ENCODE data around the gene PDGFB.
A peak's percentile ranks its signal among the peaks of the same experiment; 100 is the strongest.

PDGFB gene

GRCh38 chr22:39253435-39254070 is 8.8 kb upstream of the PDGFB start:
- DNase-seq = peak; percentile 51

GRCh38 chr22:39252461-39253434 is 8.0 kb upstream of the PDGFB start:
- no peak for DNase-seq

- no peak for DNase-seq
Observed at GRCh38 chr22:39251762-39252460, 7.1 kb upstream of the PDGFB start.

- DNase-seq = no peak
Observed at GRCh38 chr22:39250838-39251237, 6.1 kb upstream of the PDGFB start.

- DNase-seq = no peak
Observed at GRCh38 chr22:39250131-39250530, 5.3 kb upstream of the PDGFB start.

- no peak for DNase-seq
Observed at GRCh38 chr22:39249086-39249704, 4.4 kb upstream of the PDGFB start.

- DNase-seq = no peak
Observed at GRCh38 chr22:39248254-39248653, 3.5 kb upstream of the PDGFB start.

- DNase-seq = no peak
Observed at GRCh38 chr22:39247361-39247760, 2.6 kb upstream of the PDGFB start.

- no peak for DNase-seq
Observed at GRCh38 chr22:39246690-39247332, 2.0 kb upstream of the PDGFB start.

GRCh38 chr22:39246217-39246616 is 1.4 kb upstream of the PDGFB start:
- no peak for DNase-seq

- no peak for DNase-seq
Observed at GRCh38 chr22:39245130-39246039, 603 bp upstream of the PDGFB start.

GRCh38 chr22:39244136-39244495 is 666 bp downstream of the PDGFB start:
- DNase-seq = no peak

- DNase-seq = no peak
Observed at GRCh38 chr22:39243439-39244135, 1.2 kb downstream of the PDGFB start.

GRCh38 chr22:39242595-39243438 is 2.0 kb downstream of the PDGFB start:
- peak; percentile 27 for DNase-seq

- no peak for DNase-seq
Observed at GRCh38 chr22:39241794-39242594, 2.8 kb downstream of the PDGFB start.

GRCh38 chr22:39240831-39241793 is 3.7 kb downstream of the PDGFB start:
- DNase-seq = no peak

GRCh38 chr22:39239561-39240423 is 5.0 kb downstream of the PDGFB start:
- peak; percentile 71 for DNase-seq

All from NCI-H345 (cell line).